AG04449 (cell line): ENCODE data around the gene ITLN2.
"Not testable (repeated sequence)": the region's sequence is repeated elsewhere in the genome, so short reads cannot be mapped to it uniquely, and the experiment has no call there.

Experiments used
- CTCF ChIA-PET: fragments of 350-600 bp; formaldehyde crosslinking; extraction: SDS; loops from one replicate; lab custom pipeline; 2021; ENCODE audit warnings: antibody characterized with exemption; lab: Yijun Ruan, JAX
- POLR2A ChIA-PET: fragments of 400-600, 350-600 bp; formaldehyde crosslinking; extraction: SDS; loops from one replicate; lab custom pipeline; 2020; ENCODE audit warnings: antibody characterized with exemption, inconsistent platforms; lab: Yijun Ruan, JAX
- DNase-seq: peaks from one replicate; pipeline ENCODE4 v3.0.0-alpha.2; 2010; ENCODE audit warnings: low read depth, low spot score
- H3K4me3 ChIP-seq: 2 replicates; pipeline ENCODE4 v1.5.1; 2011; ENCODE audit warnings: low read depth, mild to moderate bottlenecking, control low read depth, low read length
- CTCF ChIP-seq: IDR thresholded peaks from one replicate; pipeline ENCODE4 v1.5.1; 2011; ENCODE audit warnings: mild to moderate bottlenecking, moderate library complexity, low read length, control low read depth, inconsistent platforms; ENCODE audit not compliant: insufficient read depth; ENCODE audit errors: missing control alignments

The ITLN2 gene

GRCh38 chr1:160911441-160911840 is 43.2 kb downstream of the ITLN2 start:
- no peak for DNase-seq
- H3K4me3 ChIP-seq = no peak overlapping the region
- CTCF ChIA-PET = no interaction called here
- POLR2A ChIA-PET = no interaction called here
- no peak for TF ChIP-seq CTCF

- no peak for DNase-seq
- no peak for TF ChIP-seq CTCF
- no peak overlapping the region for H3K4me3 ChIP-seq
- POLR2A ChIA-PET = no interaction called here
- CTCF ChIA-PET = no interaction called here
Measured at GRCh38 chr1:160910170-160910750, 44.3 kb downstream of the ITLN2 start.

- POLR2A ChIA-PET = no interaction called here
- H3K4me3 ChIP-seq = no peak overlapping the region
- CTCF ChIA-PET = no interaction called here
- TF ChIP-seq CTCF = no peak
- no peak for DNase-seq
Measured at GRCh38 chr1:160907976-160908375, 46.6 kb downstream of the ITLN2 start.

GRCh38 chr1:160905617-160905989 is 49.0 kb downstream of the ITLN2 start:
- H3K4me3 ChIP-seq = no peak overlapping the region
- POLR2A ChIA-PET = no interaction called here
- CTCF ChIA-PET = no interaction called here
- no peak for TF ChIP-seq CTCF
- no peak for DNase-seq

- ChIA-PET CTCF (no interaction called here), POLR2A (interaction anchor here (0.7 kb wide), 1 partner anchor 207 kb away, joined by 7 read pairs; no protein-coding TSS in a partner anchor)
- no peak overlapping the region for H3K4me3 ChIP-seq
- DNase-seq = no peak
- no peak for TF ChIP-seq CTCF
Measured at GRCh38 chr1:160904783-160905616, 49.6 kb downstream of the ITLN2 start.

- CTCF ChIA-PET = not testable (repeated sequence)
Measured at GRCh38 chr1:160902251-160902650, 52.4 kb downstream of the ITLN2 start.

More at GRCh38 chr1:160902251-160902650, 52.4 kb downstream of the ITLN2 start:
- POLR2A ChIA-PET, H3K4me3 ChIP-seq, DNase-seq: not testable (repeated sequence)
